ENCODE measurements around the gene KRT17. TPM values are rescaled to one million over a fixed set of nuclear protein-coding genes. Genes with fewer than 3 reads are reported as not detected.

The KRT17 gene
- total and polyA plus RNA-seq, 8 donors, result 0.42 to 28.4 (median 2.0) TPM

- H3K27ac ChIP-seq, result no peak overlapping the region
- H3K4me1 ChIP-seq, result no peaks in the 10 kb centered on the region
- no peaks in the 10 kb centered on the region for H3K27me3 ChIP-seq
- H3K9me3 ChIP-seq, result no peaks in the 10 kb centered on the region
- FAIRE-seq (no peak), DNase-seq (no peak), ATAC-seq (peak in 1 of 4 donors; percentile 56)
- 55 to 72% methylated on average over 8 of the region's 8 CpGs for WGBS, 2 donors
- TF ChIP-seq, protein P1, sequence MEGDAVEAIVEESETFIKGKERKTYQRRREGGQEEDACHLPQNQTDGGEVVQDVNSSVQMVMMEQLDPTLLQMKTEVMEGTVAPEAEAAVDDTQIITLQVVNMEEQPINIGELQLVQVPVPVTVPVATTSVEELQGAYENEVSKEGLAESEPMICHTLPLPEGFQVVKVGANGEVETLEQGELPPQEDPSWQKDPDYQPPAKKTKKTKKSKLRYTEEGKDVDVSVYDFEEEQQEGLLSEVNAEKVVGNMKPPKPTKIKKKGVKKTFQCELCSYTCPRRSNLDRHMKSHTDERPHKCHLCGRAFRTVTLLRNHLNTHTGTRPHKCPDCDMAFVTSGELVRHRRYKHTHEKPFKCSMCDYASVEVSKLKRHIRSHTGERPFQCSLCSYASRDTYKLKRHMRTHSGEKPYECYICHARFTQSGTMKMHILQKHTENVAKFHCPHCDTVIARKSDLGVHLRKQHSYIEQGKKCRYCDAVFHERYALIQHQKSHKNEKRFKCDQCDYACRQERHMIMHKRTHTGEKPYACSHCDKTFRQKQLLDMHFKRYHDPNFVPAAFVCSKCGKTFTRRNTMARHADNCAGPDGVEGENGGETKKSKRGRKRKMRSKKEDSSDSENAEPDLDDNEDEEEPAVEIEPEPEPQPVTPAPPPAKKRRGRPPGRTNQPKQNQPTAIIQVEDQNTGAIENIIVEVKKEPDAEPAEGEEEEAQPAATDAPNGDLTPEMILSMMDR (IDR thresholded peaks at IDR 0.05), result no peak
- intact Hi-C loops (cut with DNase I), result no loop called here
- no peak overlapping the region for H3K4me3 ChIP-seq
- no peaks in the 10 kb centered on the region for H3K36me3 ChIP-seq
Measured at GRCh38 chr17:41593306-41593981, 30.9 kb downstream of the KRT17 start.

- Histone ChIP-seq H3K4me3 (no peak overlapping the region), H3K27me3 (no peaks in the 10 kb centered on the region), H3K9me3 (no peaks in the 10 kb centered on the region), H3K4me1 (no peaks in the 10 kb centered on the region), H3K36me3 (no peaks in the 10 kb centered on the region), H3K27ac (no peak overlapping the region)
- TF ChIP-seq, protein P1 (IDR thresholded peaks at IDR 0.05), result no peak
- ATAC-seq (no peak), FAIRE-seq (no peak), DNase-seq (no peak)
- 59 to 80% methylated on average over 12 of the region's 12 CpGs for WGBS, 2 donors
- intact Hi-C loops (cut with DNase I), result no loop called here
Measured at GRCh38 chr17:41592601-41593305, 31.6 kb downstream of the KRT17 start.

- WGBS, 2 donors, result 61 to 64% methylated on average over 3 of the region's 3 CpGs
- FAIRE-seq (no peak), DNase-seq (peak in 1 of 6 donors; percentile 38), ATAC-seq (no peak)
- Histone ChIP-seq H3K4me3 (no peak overlapping the region), H3K9me3 (no peaks in the 10 kb centered on the region), H3K27ac (no peak overlapping the region), H3K4me1 (no peaks in the 10 kb centered on the region), H3K27me3 (no peaks in the 10 kb centered on the region), H3K36me3 (no peaks in the 10 kb centered on the region)
- intact Hi-C loops (cut with DNase I), result no loop called here
- TF ChIP-seq, protein P1 (IDR thresholded peaks at IDR 0.05), result no peak
Measured at GRCh38 chr17:41589301-41589700, 35.1 kb downstream of the KRT17 start.

- Histone ChIP-seq H3K4me1 (no peaks in the 10 kb centered on the region), H3K4me3 (no peak overlapping the region), H3K36me3 (no peaks in the 10 kb centered on the region), H3K27me3 (no peaks in the 10 kb centered on the region), H3K9me3 (no peaks in the 10 kb centered on the region), H3K27ac (no peak overlapping the region)
- intact Hi-C loops (cut with DNase I), result no loop called here
- 70 to 87% methylated on average over 7 of the region's 8 CpGs for WGBS, 2 donors
- DNase-seq (no peak), ATAC-seq (no peak), FAIRE-seq (no peak)
- TF ChIP-seq, protein P1 (IDR thresholded peaks at IDR 0.05), result no peak
Measured at GRCh38 chr17:41588126-41588810, 36.1 kb downstream of the KRT17 start.
